IPS DF 19.7 (cell line): Measurements from ENCODE around the gene PNLIPRP1.

Experiments used
- DNase-seq: peaks from one replicate; pipeline ENCODE4 v3.0.0-alpha.2; 2013; ENCODE audit warnings: low read depth, low spot score

PNLIPRP1 gene

GRCh38 chr10:116631871-116632295 is 41.1 kb downstream of the PNLIPRP1 start:
- DNase-seq, result no peak

DNA sequence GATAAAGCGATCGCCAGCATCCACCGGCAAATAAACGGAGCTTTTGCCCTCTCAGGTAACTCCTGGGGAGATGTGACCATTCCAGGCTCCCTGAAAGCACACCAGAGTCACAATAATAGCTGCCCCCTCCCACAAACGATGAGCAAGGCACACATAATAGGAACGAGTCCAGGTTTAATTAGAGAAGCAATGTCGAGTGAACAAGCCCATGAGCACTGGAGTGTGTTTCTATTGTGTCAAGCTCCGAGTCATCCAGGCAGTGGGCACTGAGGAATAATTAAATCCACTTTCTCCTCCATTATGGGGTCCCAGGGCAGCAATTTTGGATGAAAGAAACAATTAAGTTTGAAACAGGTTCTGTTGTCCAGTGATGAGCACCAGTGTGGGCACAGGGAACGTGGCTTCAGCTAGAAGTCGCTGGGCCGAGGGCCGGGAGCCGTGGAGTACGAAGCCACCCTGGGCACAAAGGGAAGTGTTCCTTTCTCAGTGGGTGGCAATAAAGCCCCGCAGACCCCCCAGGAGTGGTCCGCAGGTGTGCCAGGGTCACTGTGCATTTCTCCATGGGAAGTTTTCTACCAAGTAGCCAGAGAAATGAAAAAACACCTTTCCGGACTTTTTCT is 41.9 kb downstream of the PNLIPRP1 start:
- no peak for DNase-seq

DNA sequence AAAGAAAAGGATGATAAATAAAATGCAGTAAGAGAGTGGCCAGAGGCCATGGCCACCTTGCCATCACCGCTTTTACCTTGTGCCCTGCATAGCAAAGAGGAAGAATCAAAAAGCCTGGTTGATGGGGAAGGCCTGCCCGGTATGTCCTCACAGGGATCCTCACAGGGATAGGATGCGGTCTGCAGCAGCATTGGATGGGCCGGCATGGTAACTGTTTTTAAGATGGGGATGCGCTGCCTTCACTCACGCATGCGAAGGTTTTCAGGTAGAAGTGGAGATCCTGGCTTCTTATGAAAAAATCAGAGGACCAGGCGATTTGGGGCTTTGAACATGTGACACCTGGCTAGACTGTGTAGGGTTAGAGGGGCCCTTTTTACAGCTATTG is 42.4 kb downstream of the PNLIPRP1 start:
- DNase-seq, result no peak

GRCh38 chr10:116634126-116634975 is 43.6 kb downstream of the PNLIPRP1 start:
- no peak for DNase-seq

- DNase-seq, result no peak
Observed at GRCh38 chr10:116636385-116636784, 45.6 kb downstream of the PNLIPRP1 start.

- DNase-seq, result no peak
Observed at GRCh38 chr10:116636976-116637375, 46.2 kb downstream of the PNLIPRP1 start.

- no peak for DNase-seq
Observed at GRCh38 chr10:116637830-116638229, 47.1 kb downstream of the PNLIPRP1 start.

- no peak for DNase-seq
Observed at GRCh38 chr10:116646502-116646901, 55.7 kb downstream of the PNLIPRP1 start.

DNA sequence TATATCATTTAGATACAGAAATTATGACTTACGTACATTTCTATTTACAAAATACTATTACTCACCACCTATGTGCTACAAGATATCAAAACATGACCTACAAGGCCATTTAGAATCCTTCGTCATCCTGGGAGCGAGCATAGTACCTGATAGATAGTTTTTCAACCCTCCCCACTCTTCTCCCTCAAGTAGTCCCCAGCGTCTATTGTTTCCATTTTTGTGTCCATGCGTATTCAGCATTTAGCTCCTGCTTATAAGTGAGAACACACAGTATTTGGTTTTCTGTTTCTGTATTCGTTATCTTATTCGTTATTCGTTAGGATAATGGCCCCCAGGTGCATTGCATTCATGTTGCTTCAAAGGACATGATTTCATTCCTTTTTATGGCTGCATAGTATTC is 58.1 kb downstream of the PNLIPRP1 start:
- no peak for DNase-seq

DNA sequence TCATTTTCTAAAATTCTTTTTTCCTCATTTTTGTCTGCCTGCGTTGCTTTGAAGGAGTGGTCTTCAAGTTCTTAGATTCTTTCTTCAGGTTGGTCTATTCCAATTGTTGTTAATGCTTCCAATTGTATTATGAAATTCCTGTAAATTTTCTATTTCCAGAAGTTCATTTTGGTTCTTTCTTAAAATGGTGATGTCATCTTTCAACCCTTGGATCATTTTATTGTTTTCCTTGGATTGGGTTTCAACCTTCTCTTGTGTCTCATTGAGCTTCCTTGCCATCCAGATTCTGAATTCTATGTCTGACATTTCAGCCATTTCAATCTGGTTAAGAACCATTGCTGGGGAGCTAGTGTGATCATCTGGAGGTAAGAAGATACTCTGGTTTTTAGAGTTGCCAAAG is 63.1 kb downstream of the PNLIPRP1 start:
- no peak for DNase-seq

- DNase-seq, result peak; percentile 33
Observed at GRCh38 chr10:116654816-116655215, 64.1 kb downstream of the PNLIPRP1 start.

DNA sequence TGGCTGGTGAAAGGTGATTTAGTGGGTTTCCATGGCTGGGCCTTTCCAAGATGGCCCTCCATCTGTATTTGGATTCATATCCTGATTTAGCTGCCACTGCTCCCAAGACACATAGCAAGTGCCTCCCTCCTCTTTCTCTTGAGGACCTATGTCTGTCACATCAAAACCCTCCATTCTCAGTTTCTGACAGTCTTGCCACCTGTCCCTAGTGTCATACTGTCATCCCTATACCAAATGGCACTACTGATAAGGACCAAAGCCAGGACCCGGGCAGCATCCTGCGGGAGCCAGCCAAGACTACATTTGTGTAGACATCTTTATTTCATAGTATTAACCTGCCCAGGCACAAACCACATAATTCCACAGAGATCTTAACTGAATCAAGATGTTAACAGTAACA is 64.8 kb downstream of the PNLIPRP1 start:
- no peak for DNase-seq

DNA sequence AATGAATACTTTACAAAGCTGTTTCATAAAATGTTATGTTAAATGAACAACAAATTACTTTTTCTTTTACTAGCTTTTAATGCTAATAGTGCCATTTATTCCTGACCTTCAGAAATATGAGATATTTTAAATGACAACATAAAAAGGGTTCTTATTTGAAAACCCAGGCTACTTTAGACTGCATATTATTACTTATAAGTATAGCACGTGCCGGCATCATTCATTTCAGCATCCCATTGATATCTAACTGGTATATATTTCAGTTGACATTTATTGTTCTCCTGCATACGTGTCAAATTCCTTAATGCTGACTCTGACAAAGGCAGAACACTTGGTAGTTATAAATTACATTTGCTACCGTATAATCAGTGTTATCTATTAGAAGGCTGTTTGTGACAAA is 65.3 kb downstream of the PNLIPRP1 start:
- DNase-seq, result no peak

GRCh38 chr10:116657863-116658551 is 67.2 kb downstream of the PNLIPRP1 start:
- no peak for DNase-seq
